Heart left ventricle (tissue), 16 donors: ENCODE measurements around the gene LHFPL2. TPM values are rescaled to one million over a fixed set of nuclear protein-coding genes. Genes with fewer than 3 reads are reported as not detected.

Experiments
- ATAC-seq, 4 donors: fragments of 200-7000 bp; cut with Tn5 transposase; one replicate each; pipeline ENCODE4 v1.9.1; 2020 to 2022; ENCODE audit warnings: moderate library complexity in 4 of 4, mild to moderate bottlenecking in 3 of 4, moderate number of reproducible peaks in 1 of 4
- DNase-seq, 5 donors: peaks; one replicate each; pipeline ENCODE4 v3.0.0-alpha.2; 2020
- H3K27ac ChIP-seq, 12 donors: fragments of 200-600 bp; sonication (generic) in 4 of 12; one replicate each; pipeline versions ENCODE4 v1.5.0 to v1.8.0; 2016 to 2022; ENCODE audit warnings: mild to moderate bottlenecking in 2 of 12
- H3K27me3 ChIP-seq, 9 donors: fragments of 200-600 bp; sonication (generic) in 2 of 9; one replicate each; pipeline versions ENCODE4 v1.5.1 to v1.8.0; 2016 to 2022; ENCODE audit warnings: mild to moderate bottlenecking in 3 of 9
- H3K36me3 ChIP-seq, 9 donors: fragments of 200-600 bp; sonication (generic) in 2 of 9; one replicate each; pipeline versions ENCODE4 v1.5.0 to v1.8.0; 2018 to 2022; ENCODE audit warnings: mild to moderate bottlenecking in 2 of 9
- H3K4me1 ChIP-seq, 12 donors: fragments of 200-600 bp; sonication (generic) in 4 of 12; one replicate each; pipeline versions ENCODE4 v1.5.0 to v1.8.0; 2016 to 2022; ENCODE audit warnings: mild to moderate bottlenecking in 3 of 12
- H3K4me3 ChIP-seq, 12 donors: fragments of 200-600 bp; sonication (generic) in 4 of 12; one replicate each; pipeline versions ENCODE4 v1.5.0 to v1.8.0; 2017 to 2022; ENCODE audit warnings: mild to moderate bottlenecking in 9 of 12, moderate library complexity in 4 of 12
- H3K9me3 ChIP-seq, 12 donors: fragments of 200-600 bp; sonication (generic) in 4 of 12; one replicate each; pipeline versions ENCODE4 v1.5.0 to v1.8.0; 2016 to 2022; ENCODE audit warnings: mild to moderate bottlenecking in 1 of 12
- CTCF ChIP-seq, 12 donors: fragments of 200-600 bp; sonication (generic) in 4 of 12; IDR thresholded peaks; one replicate each; pipeline versions ENCODE4 v1.5.0 to v1.8.0; 2018 to 2022; ENCODE audit warnings: antibody characterized with exemption in 12 of 12, mild to moderate bottlenecking in 5 of 12
- POLR2A ChIP-seq, 2 donors: fragments of 450-650 bp; IDR thresholded peaks; one replicate each; pipeline ENCODE4 v1.6.1; 2017; ENCODE audit warnings: antibody characterized with exemption in 2 of 2, mild to moderate bottlenecking in 2 of 2, moderate library complexity in 2 of 2
- WGBS, 4 donors: extraction: QIAGEN DNeasy Blood & Tissue Kit in 2 of 4; methylation state at CpG; one replicate each; pipeline versions ENCODE4 v1.1.5 to v1.1.7; 2013 to 2018; 5-methylcytosine and 5-hydroxymethylcytosine counted together
- intact Hi-C, 10 donors: fragments of 100-400 bp; cut with DNase I; formaldehyde crosslinking; loops; one replicate each; pipeline versions ENCODE4 v1.11.1 to v1.14.2; 2022
- polyA plus RNA-seq, 2 donors: library from polyadenylated mRNA; stranded (reverse); fragments of 200-250 nt; gene quantifications; one replicate each; pipeline ENCODE4 v1.2.3, GENCODE V29; 2013
- total RNA-seq, 9 donors: library from RNA; depleted of rRNA in 2 of 9; stranded (reverse); fragments of >200 nt in 2 of 9; fragmentation: NEBNext Ultra II Directional in 3 of 9; extraction: Animal tissue kit (Norgen Biotek cat#: 25700) in 3 of 9; gene quantifications; one replicate each; pipeline versions ENCODE4 v1.1.0 to v1.2.4, GENCODE V29; 2016 to 2023
- donor health status: ischemic (EF 13 %, LVEDD 7.1; RV severe dilation, severe dysfunction).
- donor health status: healthy with polysubstance abuse.
- donor health status: DM: no; HTN: yes; CAD: no.
- donor health status: DM: no; HTN: no; CAD: no.
- donor health status: ischemic (EF 25% LVEDD 6.9; RV normal size, moderate dysfunction).
- donor health status: ischemic (EF 25% LVEDD 5.7; RV mildly dilated, moderate dysfunction).
- donor health status: healthy.
- donor health status: DM: yes; HTN: yes; CAD: no.
- donor health status: ischemic (EF 35%, LVEDD 5.7; RV mildly dilated, moderate dysfunction).
- donor health status: nonischemic (EF 11% LVEDD 7.7; RV severe dilation, severe dysfunction).
- donor health status: DM: yes; HTN: yes; CAD: no.
- donor health status: PGD.
- donor health status: ischemic (EF 29% LVEDD 5.4; RV normal size, mild dysfunction).
- donor health status: nonischemic (EF 23%, LVEDD 6.1; RV moderate dilation, normal function).

The LHFPL2 gene
- total and polyA plus RNA-seq, 11 donors: 1.8 to 35.6 (median 10.1) TPM

- no peaks in the 10 kb centered on the region for H3K27me3 ChIP-seq
- peak overlapping the region in 2 of 12 donors; percentile 52 to 88 for H3K27ac ChIP-seq
- H3K36me3 ChIP-seq: no peaks in the 10 kb centered on the region
- peaks cover 8 to 85% (median 42%) of the 10 kb centered on the region in 12 donors for H3K4me1 ChIP-seq
- no peak overlapping the region for H3K4me3 ChIP-seq
- ATAC-seq (no peak), DNase-seq (no peak)
- intact Hi-C loops: loop anchor here in 6 of 10 donors (5.0 to 10.0 kb wide), 5 partner anchors 52 to 365 kb away; partner anchors contain the start of gene LHFPL2 (in 1 of the 6)
- no peak for TF ChIP-seq POLR2A (IDR thresholded peaks at IDR 0.05)
- TF ChIP-seq CTCF (IDR thresholded peaks at IDR 0.05): no peak
- no peaks in the 10 kb centered on the region for H3K9me3 ChIP-seq
- WGBS, 4 donors: 89 to 94% (median 90%) methylated on average over 6 of the region's 6 CpGs
Measured at GRCh38 chr5:78542321-78542840, 106.2 kb downstream of the LHFPL2 start.

GRCh38 chr5:78541086-78541654, 107.4 kb downstream of the LHFPL2 start:
- Histone ChIP-seq H3K27me3 (no peaks in the 10 kb centered on the region), H3K27ac (peak overlapping the region in 8 of 12 donors; percentile 35 to 88 (median 52)), H3K4me3 (no peak overlapping the region), H3K4me1 (peaks cover 0 to 79% (median 30%) of the 10 kb centered on the region in 12 donors), H3K9me3 (no peaks in the 10 kb centered on the region), H3K36me3 (no peaks in the 10 kb centered on the region)
- TF ChIP-seq CTCF (IDR thresholded peaks at IDR 0.05): no peak
- TF ChIP-seq POLR2A (IDR thresholded peaks at IDR 0.05): no peak
- ATAC-seq (no peak), DNase-seq (no peak)
- WGBS, 4 donors: 82 to 93% (median 92%) methylated on average over 10 of the region's 10 CpGs
- intact Hi-C loops: loop anchor here in 6 of 10 donors (5.0 to 10.0 kb wide), 5 partner anchors 54 to 366 kb away; partner anchors contain the start of gene LHFPL2 (in 1 of the 6)

- Histone ChIP-seq H3K27ac (peak overlapping the region in 9 of 12 donors; percentile 30 to 88 (median 52)), H3K4me1 (peaks cover 0 to 73% (median 25%) of the 10 kb centered on the region in 12 donors)
- WGBS, 4 donors: 70 to 81% (median 80%) methylated on average over 7 of the region's 7 CpGs
Measured at GRCh38 chr5:78540335-78541085, 108.1 kb downstream of the LHFPL2 start.

More at GRCh38 chr5:78540335-78541085, 108.1 kb downstream of the LHFPL2 start:
- DNase-seq (peak in 1 of 5 donors; percentile 47), ATAC-seq (peak; percentile 29 to 73 (median 56))
- Histone ChIP-seq H3K27me3 (no peaks in the 10 kb centered on the region), H3K4me3 (no peak overlapping the region), H3K9me3 (no peaks in the 10 kb centered on the region), H3K36me3 (no peaks in the 10 kb centered on the region)
- TF ChIP-seq POLR2A (IDR thresholded peaks at IDR 0.05): no peak
- TF ChIP-seq CTCF (IDR thresholded peaks at IDR 0.05): peak in 1 of 12 donors; percentile 8
- intact Hi-C loops: loop anchor here in 6 of 10 donors (5.0 to 10.0 kb wide), 5 partner anchors 54 to 367 kb away; partner anchors contain the start of gene LHFPL2 (in 1 of the 6)
